H1 (cell line): Measurements from ENCODE around the gene TMEM235. TPM values are rescaled to one million over a fixed set of nuclear protein-coding genes. Genes with fewer than 3 reads are reported as not detected.
A peak's percentile ranks its signal among the peaks of the same experiment; 100 is the strongest.

Experiments used
- CTCF ChIA-PET: fragments of 300-600 bp; sonication (Branson Sonifier 250); formaldehyde crosslinking; loops from one replicate; lab custom pipeline; 2021; ENCODE audit not compliant: partially characterized antibody; lab: Charles Lee
- POLR2A ChIA-PET: fragments of 300-600 bp; sonication (Branson Sonifier 250); formaldehyde crosslinking; loops from one replicate; lab custom pipeline; 2021; ENCODE audit warnings: inconsistent platforms; ENCODE audit not compliant: partially characterized antibody; lab: Charles Lee
- DNase-seq, 2 experiments: peaks; one replicate each; pipeline versions ENCODE4 v3.0.0 to v3.0.0-alpha.2; 2010 to 2022; ENCODE audit warnings: low spot score in 2 of 2, low read depth in 1 of 2, mixed read lengths in 1 of 2
- FAIRE-seq: peaks from 2 replicates; lab custom pipeline; 2011; peaks lifted over from hg19 to GRCh38; lab: Jason Lieb, UNC
- H2AFZ ChIP-seq: 2 replicates; pipeline ENCODE4 v1.8.1; 2012; ENCODE audit warnings: low read length, inconsistent platforms
- H2AK5ac ChIP-seq: 2 replicates; pipeline ENCODE4 v1.6.1; 2013; ENCODE audit warnings: low read depth, low read length
- H2BK120ac ChIP-seq: replicated peaks from 2 replicates; pipeline ENCODE3; 2013; ENCODE audit warnings: low read depth, low read length, inconsistent platforms
- H2BK12ac ChIP-seq: 2 replicates; pipeline ENCODE4 v1.6.1; 2013; ENCODE audit warnings: low read depth, low read length
- H2BK15ac ChIP-seq: 2 replicates; pipeline ENCODE4 v1.6.1; 2013; ENCODE audit warnings: low read length
- H2BK20ac ChIP-seq: 2 replicates; pipeline ENCODE4 v1.6.1; 2013; ENCODE audit warnings: low read length
- H2BK5ac ChIP-seq: 2 replicates; pipeline ENCODE4 v1.6.1; 2013; ENCODE audit warnings: low read depth, low read length
- H3K14ac ChIP-seq: 2 replicates; pipeline ENCODE4 v1.6.1; 2013; ENCODE audit warnings: inconsistent platforms; ENCODE audit not compliant: insufficient read length
- H3K18ac ChIP-seq: 2 replicates; pipeline ENCODE4 v1.6.1; 2013; ENCODE audit warnings: low read length; ENCODE audit errors: extremely low read depth
- H3K23ac ChIP-seq: 2 replicates; pipeline ENCODE4 v1.6.1; 2013; ENCODE audit warnings: inconsistent platforms; ENCODE audit not compliant: insufficient read length
- H3K23me2 ChIP-seq: 2 replicates; pipeline ENCODE4 v1.6.1; 2013; ENCODE audit warnings: low read depth, low read length
- H3K27ac ChIP-seq: 2 replicates; pipeline ENCODE4 v1.6.1; 2011; ENCODE audit warnings: low read depth, low read length, inconsistent platforms
- H3K27me3 ChIP-seq, 4 experiments: replicated peaks in 1 of 4; 1 replicate in 1 of 4; 2 replicates in 3 of 4; pipeline versions ENCODE4 v1.6.1 to v1.8.1; 2011 to 2013; ENCODE audit warnings: low read length in 3 of 4, mild to moderate bottlenecking in 3 of 4, inconsistent platforms in 2 of 4, mixed read lengths in 2 of 4, moderate library complexity in 1 of 4; ENCODE audit not compliant: control insufficient read depth in 3 of 4, insufficient read depth in 3 of 4; ENCODE audit errors: extremely low read depth in 1 of 4
- H3K36me3 ChIP-seq, 4 experiments: 2 replicates each; pipeline versions ENCODE4 v1.6.1 to v1.8.1; 2011 to 2013; ENCODE audit warnings: mild to moderate bottlenecking in 4 of 4, low read length in 3 of 4, moderate library complexity in 2 of 4, control low read depth in 1 of 4, inconsistent platforms in 1 of 4; ENCODE audit not compliant: insufficient read depth in 4 of 4, control insufficient read depth in 2 of 4
- H3K4ac ChIP-seq: replicated peaks from 2 replicates; pipeline ENCODE3; 2013; ENCODE audit warnings: low read length, low read depth, mixed read lengths, inconsistent platforms; ENCODE audit not compliant: insufficient read length
- H3K4me1 ChIP-seq, 4 experiments: replicated peaks in 1 of 4; 1 replicate in 1 of 4; 2 replicates in 3 of 4; pipeline versions ENCODE4 v1.6.1 to v1.8.1; 2011 to 2013; ENCODE audit warnings: low read length in 3 of 4, inconsistent platforms in 2 of 4, mixed read lengths in 1 of 4; ENCODE audit not compliant: insufficient read depth in 4 of 4, control insufficient read depth in 3 of 4
- H3K4me2 ChIP-seq, 2 experiments: 2 replicates each; pipeline versions ENCODE4 v1.6.1 to v1.8.1; 2011 to 2013; ENCODE audit warnings: low read depth in 2 of 2, low read length in 2 of 2, control low read depth in 1 of 2, inconsistent platforms in 1 of 2, mild to moderate bottlenecking in 1 of 2; ENCODE audit not compliant: insufficient read depth in 1 of 2
- H3K4me3 ChIP-seq, 4 experiments: fragments of 200-600, 300-600 bp in 1 of 4; sonication (generic), shearing (Covaris generic), sonication (Bioruptor Twin) in 1 of 4; 2 replicates each; pipeline versions ENCODE4 v1.5.1 to v1.8.1; 2011 to 2016; ENCODE audit warnings: low read length in 4 of 4, low read depth in 3 of 4, control low read depth in 2 of 4, inconsistent platforms in 2 of 4, mild to moderate bottlenecking in 2 of 4, mixed read lengths in 1 of 4, moderate library complexity in 1 of 4; ENCODE audit not compliant: insufficient read depth in 2 of 4; ENCODE audit errors: extremely low read depth in 1 of 4
- H3K56ac ChIP-seq: replicated peaks from 2 replicates; pipeline ENCODE3; 2013; ENCODE audit warnings: low read depth, mild to moderate bottlenecking, mixed read lengths, low read length, inconsistent platforms; ENCODE audit not compliant: insufficient read length
- H3K79me1 ChIP-seq: 2 replicates; pipeline ENCODE4 v1.6.1; 2013; ENCODE audit warnings: low read depth, low read length, control low read depth
- H3K79me2 ChIP-seq, 2 experiments: 2 replicates each; pipeline versions ENCODE4 v1.6.1 to v1.8.1; 2012 to 2013; ENCODE audit warnings: low read length in 2 of 2, mild to moderate bottlenecking in 2 of 2, inconsistent platforms in 1 of 2; ENCODE audit not compliant: insufficient read depth in 2 of 2, control insufficient read depth in 1 of 2
- H3K9ac ChIP-seq, 4 experiments: replicated peaks in 1 of 4; 1 replicate in 1 of 4; 2 replicates in 3 of 4; pipeline versions ENCODE4 v1.6.1 to v1.8.1; 2011 to 2013; ENCODE audit warnings: low read depth in 3 of 4, low read length in 3 of 4, control low read depth in 2 of 4, mild to moderate bottlenecking in 2 of 4, moderate library complexity in 2 of 4, inconsistent platforms in 1 of 4; ENCODE audit errors: extremely low read depth in 1 of 4
- H3K9me3 ChIP-seq, 2 experiments: 2 replicates each; pipeline versions ENCODE4 v1.6.1 to v1.8.1; 2012 to 2013; ENCODE audit warnings: mild to moderate bottlenecking in 2 of 2, moderate library complexity in 2 of 2, control low read depth in 1 of 2, inconsistent platforms in 1 of 2, low read depth in 1 of 2, low read length in 1 of 2, mixed read lengths in 1 of 2; ENCODE audit not compliant: insufficient read depth in 2 of 2
- H4K20me1 ChIP-seq, 2 experiments: replicated peaks in 1 of 2; 2 replicates each; pipeline versions ENCODE3 to v1.8.1; 2011 to 2013; ENCODE audit warnings: inconsistent platforms in 2 of 2, low read length in 2 of 2, mild to moderate bottlenecking in 1 of 2; ENCODE audit not compliant: insufficient read depth in 2 of 2, control insufficient read depth in 1 of 2
- H4K5ac ChIP-seq: 2 replicates; pipeline ENCODE4 v1.6.1; 2013; ENCODE audit warnings: low read length, low read depth, mixed read lengths, inconsistent platforms; ENCODE audit not compliant: insufficient read length
- H4K8ac ChIP-seq: 2 replicates; pipeline ENCODE4 v1.8.0; 2013; ENCODE audit warnings: mild to moderate bottlenecking, moderate library complexity, low read length, inconsistent platforms; ENCODE audit not compliant: insufficient read depth; ENCODE audit errors: extremely low read depth
- H4K91ac ChIP-seq: replicated peaks from 2 replicates; pipeline ENCODE3; 2013; ENCODE audit warnings: low read length, mixed read lengths, inconsistent platforms; ENCODE audit not compliant: insufficient read length
- CHD1 ChIP-seq: IDR thresholded peaks from 2 replicates; pipeline ENCODE4 v1.6.1; 2012; ENCODE audit warnings: low read depth, low read length, improper control_type of control experiment
- EP300 ChIP-seq, 2 experiments: IDR thresholded peaks; 1 replicate in 1 of 2; 2 replicates in 1 of 2; pipeline ENCODE4 v1.6.1; 2011 to 2012; ENCODE audit warnings: low read depth in 2 of 2, low read length in 2 of 2, mild to moderate bottlenecking in 2 of 2, borderline replicate concordance in 1 of 2, inconsistent platforms in 1 of 2, moderate library complexity in 1 of 2
- MAX ChIP-seq: IDR thresholded peaks from 2 replicates; pipeline ENCODE4 v1.6.1; 2012; ENCODE audit warnings: inconsistent platforms
- NANOG ChIP-seq: IDR thresholded peaks from 2 replicates; pipeline ENCODE4 v1.6.1; 2011; ENCODE audit warnings: low read length, low read depth, mild to moderate bottlenecking, inconsistent platforms; ENCODE audit not compliant: insufficient read depth, poor library complexity, severe bottlenecking
- POU5F1 ChIP-seq: IDR thresholded peaks from 2 replicates; pipeline ENCODE4 v1.6.1; 2011; ENCODE audit warnings: low read depth, mild to moderate bottlenecking, low read length, moderate library complexity
- SRF ChIP-seq: IDR thresholded peaks from 2 replicates; pipeline ENCODE4 v1.6.1; 2011; ENCODE audit warnings: mild to moderate bottlenecking, low read depth, low read length, moderate library complexity
- SUZ12 ChIP-seq: fragments of 200-600 bp; sonication (generic); IDR thresholded peaks from 2 replicates; pipeline ENCODE4 v1.6.1; 2012; ENCODE audit warnings: mild to moderate bottlenecking, inconsistent platforms, low read length, moderate library complexity, mixed read lengths
- YY1 ChIP-seq: IDR thresholded peaks from 2 replicates; pipeline ENCODE4 v1.6.1; 2011; ENCODE audit warnings: low read depth, mild to moderate bottlenecking, low read length
- WGBS, 2 experiments: shearing (Covaris generic) in 1 of 2; methylation state at CpG; one replicate each; pipeline versions ENCODE4 v1.1.6 to v1.1.7; 2013 to 2015; ENCODE audit warnings: low lambda C conversion rate in 2 of 2, mixed read lengths in 2 of 2, inconsistent platforms in 1 of 2, low coverage in 1 of 2, missing lambda C conversion rate in 1 of 2; ENCODE audit not compliant: insufficient replicate concordance in 2 of 2, insufficient coverage in 1 of 2, insufficient read length in 1 of 2; ENCODE audit errors: extremely low coverage in 1 of 2, missing lambda C conversion rate in 1 of 2; 5-methylcytosine and 5-hydroxymethylcytosine counted together
- polyA plus RNA-seq, 7 experiments: library from polyadenylated mRNA; depleted of rRNA in 3 of 7; stranded (reverse) in 5 of 7; unstranded in 2 of 7; fragments of >200 nt in 5 of 7; fragments of 200-250 nt in 2 of 7; gene quantifications; 1 replicate in 5 of 7; 2 replicates in 1 of 7; 4 replicates in 1 of 7; pipeline versions ENCODE4 v1.2.1 to v1.2.3, GENCODE V29; 2011 to 2013; ENCODE audit warnings: missing spikeins in 2 of 7, mixed read lengths in 2 of 7
- total RNA-seq: library from RNA; stranded (reverse); fragmentation: NEBNext Ultra II Directional; extraction: Animal tissue kit (Norgen Biotek cat#: 25700); gene quantifications from 2 replicates; pipeline ENCODE4 v1.2.1, GENCODE V29; 2021

Gene TMEM235
- total and polyA plus RNA-seq, 2 of the 8 experiments (the other 6 are each of a cell fraction or from before 2014, with no cell fraction given): 0.05 to 0.15 TPM

- H2BK5ac ChIP-seq: no peak overlapping the region
- H4K91ac ChIP-seq: no peak overlapping the region
- H2BK20ac ChIP-seq: no peak overlapping the region
- no peaks in the 10 kb centered on the region for H3K9me3 ChIP-seq
- H3K4me1 ChIP-seq: peaks cover 0 to 13% (median 5%) of the 10 kb centered on the region in 4 experiments; a peak in 6 of 7 replicates
- FAIRE-seq: no peak
- peaks cover 4% of the 10 kb centered on the region for H3K23me2 ChIP-seq
- H3K18ac ChIP-seq: no peak overlapping the region
- TF ChIP-seq SUZ12: no peak
- TF ChIP-seq EP300 (IDR thresholded peaks at IDR 0.05; ENCODE audit: borderline replicate concordance in 1 of 2, low read depth in 2 of 2, low read length in 2 of 2): no peak
- TF ChIP-seq YY1: no peak
- no peak for TF ChIP-seq MAX
- TF ChIP-seq CHD1: no peak
- no peak for TF ChIP-seq POU5F1
- no peak for TF ChIP-seq NANOG
- TF ChIP-seq SRF: no peak
- POLR2A ChIA-PET: interaction anchor here (0.7 to 7.3 kb wide), 10 partner anchors 7 to 55 kb away, joined by 3 to 67 read pairs (median 5); no protein-coding TSS in a partner anchor
- WGBS, 2 experiments: 91% methylated on average over 12 of the region's 12 CpGs; no CpG with 5 or more reads in 1 of the 2 experiments
- no peaks in the 10 kb centered on the region; a peak in 1 of 7 replicates for H3K27me3 ChIP-seq
- H3K4ac ChIP-seq: no peak overlapping the region
- 0 out of 7 replicates have a peak overlapping the region, but pooled peaks of 1 of the 4 experiments have one; percentile 9 for H3K9ac ChIP-seq
- no peak overlapping the region for H2AK5ac ChIP-seq
- H2BK120ac ChIP-seq: no peak overlapping the region
- CTCF ChIA-PET: interaction anchor here (0.6 to 6.9 kb wide), 6 partner anchors 8 to 96 kb away, joined by 3 to 76 read pairs (median 5); no protein-coding TSS in a partner anchor
- H3K79me1 ChIP-seq: peaks cover 12% of the 10 kb centered on the region
- H3K4me2 ChIP-seq: peak overlapping the region in 1 of 2 experiments; percentile 80; a peak in 1 of 4 replicates
- H2AFZ ChIP-seq: no peak overlapping the region
- no peak overlapping the region for H2BK12ac ChIP-seq
- no peak for DNase-seq
- peaks cover 22 to 62% (median 42%) of the 10 kb centered on the region in 4 experiments for H3K36me3 ChIP-seq
- H3K4me3 ChIP-seq: no peak overlapping the region
- no peak overlapping the region for H3K27ac ChIP-seq
- H3K56ac ChIP-seq: no peak overlapping the region
- H3K79me2 ChIP-seq: peaks cover 0 to 40% of the 10 kb centered on the region in 2 experiments; a peak in 3 of 4 replicates
- H2BK15ac ChIP-seq: no peak overlapping the region
- no peak overlapping the region for H4K8ac ChIP-seq
- H3K14ac ChIP-seq: no peak overlapping the region
- H4K20me1 ChIP-seq: peaks cover 10% of the 10 kb centered on the region in 2 experiments
- no peak overlapping the region for H3K23ac ChIP-seq
- no peak overlapping the region for H4K5ac ChIP-seq
These were observed 47.5 kb upstream of the TMEM235 start for GRCh38 chr17:78183916-78184315.
